Pancreas (tissue), 10 donors: ENCODE measurements around the gene ANGPTL3. TPM values are rescaled to one million over a fixed set of nuclear protein-coding genes. Genes with fewer than 3 reads are reported as not detected.

Experiments used
- ATAC-seq, 4 donors: fragments of 200-7000 bp; cut with Tn5 transposase; one replicate each; pipeline versions ENCODE4 v1.8.0 to v1.9.1; 2020; ENCODE audit warnings: mild to moderate bottlenecking in 4 of 4, moderate library complexity in 4 of 4
- DNase-seq, 6 donors: peaks; one replicate each; pipeline ENCODE4 v3.0.0-alpha.2; 2020
- FAIRE-seq: peaks from 2 replicates; lab custom pipeline; 2012; peaks lifted over from hg19 to GRCh38; lab: Jason Lieb, UNC
- H3K27ac ChIP-seq, 4 donors: fragments of 200-600 bp; sonication (generic); 1 replicate in 3 of 4; 2 replicates in 1 of 4; pipeline versions ENCODE4 v1.5.0 to v1.8.0; 2020
- H3K27me3 ChIP-seq, 4 donors: fragments of 200-600 bp; one replicate each; pipeline ENCODE4 v1.8.0; 2021
- H3K36me3 ChIP-seq, 3 donors: fragments of 200-600 bp; sonication (generic) in 1 of 3; one replicate each; pipeline versions ENCODE4 v1.5.0 to v1.8.0; 2020 to 2021
- H3K4me1 ChIP-seq, 3 donors: fragments of 200-600 bp; one replicate each; pipeline ENCODE4 v1.8.0; 2021
- H3K4me3 ChIP-seq, 4 donors: fragments of 200-600 bp; sonication (generic) in 2 of 4; one replicate each; pipeline versions ENCODE4 v1.5.0 to v1.8.0; 2020 to 2021
- H3K9me3 ChIP-seq, 4 donors: fragments of 200-600 bp; one replicate each; pipeline ENCODE4 v1.8.0; 2021
- WGBS, 2 donors: extraction: QIAGEN DNeasy Blood & Tissue Kit; methylation state at CpG; one replicate each; pipeline ENCODE4 v1.1.7; 2013; 5-methylcytosine and 5-hydroxymethylcytosine counted together
- intact Hi-C, 3 donors: fragments of 100-400 bp; cut with DNase I; formaldehyde crosslinking; loops; one replicate each; pipeline versions ENCODE4 v1.11.1 to v1.14.2; 2022
- polyA plus RNA-seq, 2 donors: library from polyadenylated mRNA; stranded (reverse); fragments of 200-250 nt; gene quantifications; one replicate each; pipeline ENCODE4 v1.2.3, GENCODE V29; 2013
- total RNA-seq, 6 donors: library from RNA; stranded (reverse); fragmentation: NEBNext Ultra II Directional in 4 of 6; extraction: Animal tissue kit (Norgen Biotek cat#: 25700) in 4 of 6; gene quantifications; one replicate each; pipeline versions ENCODE4 v1.2.1 to v1.2.4, GENCODE V29; 2021 to 2023
- TF ChIP-seq, protein P1 (sequence below), 4 donors: fragments of 200-600 bp; sonication (generic) in 3 of 4; IDR thresholded peaks; one replicate each; pipeline versions ENCODE4 v1.5.0 to v1.8.0; 2021; ENCODE audit warnings: antibody characterized with exemption in 4 of 4
- donor health status: healthy with polysubstance abuse.
- donor health status: DM: no; HTN: no; CAD: no; lungs with moderate emphysema.
- donor health status: DM: no; HTN: no; CAD: no.
- donor health status: control.
- donor health status: control.
- donor health status: Bipolar disorder and iron deficiency.
- donor health status: DM: yes; HTN: yes; CAD: no.
- donor health status: DM: no; HTN: no; CAD: no.
- donor health status: DM: no; HTN: no; CAD: no.
- donor health status: DM: yes; HTN: yes; CAD: no.

ANGPTL3 gene
- total and polyA plus RNA-seq, 8 donors = 0.05 to 1.2 (median 0.49) TPM; not detected in 1

DNA sequence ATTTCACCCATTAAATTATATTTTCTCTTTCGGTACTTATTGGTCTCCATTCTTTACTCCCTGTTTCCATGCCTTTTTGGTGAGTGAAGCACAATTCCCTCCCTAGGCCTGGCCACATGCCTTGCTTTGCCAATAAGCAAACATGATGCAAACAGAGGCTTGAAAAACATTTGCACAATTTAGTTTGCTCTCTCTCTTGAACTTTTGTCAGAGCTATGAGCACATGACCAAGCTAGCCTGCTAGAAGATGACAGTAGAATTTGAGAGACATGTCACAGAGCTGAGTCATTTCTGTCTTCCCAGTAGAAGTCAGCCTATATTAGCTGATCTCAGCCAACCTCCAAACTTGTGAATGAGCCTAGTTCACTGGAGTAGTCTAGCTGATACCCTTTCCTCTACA, 24.6 kb downstream of the ANGPTL3 start:
- Histone ChIP-seq H3K27me3 (no peaks in the 10 kb centered on the region), H3K4me1 (no peaks in the 10 kb centered on the region), H3K27ac (no peak overlapping the region), H3K4me3 (no peak overlapping the region), H3K36me3 (no peaks in the 10 kb centered on the region), H3K9me3 (no peaks in the 10 kb centered on the region)
- FAIRE-seq (no peak), DNase-seq (peak in 1 of 6 donors; percentile 23), ATAC-seq (peak; percentile 53 to 87 (median 82))
- intact Hi-C loops = no loop called here
- TF ChIP-seq, protein P1, sequence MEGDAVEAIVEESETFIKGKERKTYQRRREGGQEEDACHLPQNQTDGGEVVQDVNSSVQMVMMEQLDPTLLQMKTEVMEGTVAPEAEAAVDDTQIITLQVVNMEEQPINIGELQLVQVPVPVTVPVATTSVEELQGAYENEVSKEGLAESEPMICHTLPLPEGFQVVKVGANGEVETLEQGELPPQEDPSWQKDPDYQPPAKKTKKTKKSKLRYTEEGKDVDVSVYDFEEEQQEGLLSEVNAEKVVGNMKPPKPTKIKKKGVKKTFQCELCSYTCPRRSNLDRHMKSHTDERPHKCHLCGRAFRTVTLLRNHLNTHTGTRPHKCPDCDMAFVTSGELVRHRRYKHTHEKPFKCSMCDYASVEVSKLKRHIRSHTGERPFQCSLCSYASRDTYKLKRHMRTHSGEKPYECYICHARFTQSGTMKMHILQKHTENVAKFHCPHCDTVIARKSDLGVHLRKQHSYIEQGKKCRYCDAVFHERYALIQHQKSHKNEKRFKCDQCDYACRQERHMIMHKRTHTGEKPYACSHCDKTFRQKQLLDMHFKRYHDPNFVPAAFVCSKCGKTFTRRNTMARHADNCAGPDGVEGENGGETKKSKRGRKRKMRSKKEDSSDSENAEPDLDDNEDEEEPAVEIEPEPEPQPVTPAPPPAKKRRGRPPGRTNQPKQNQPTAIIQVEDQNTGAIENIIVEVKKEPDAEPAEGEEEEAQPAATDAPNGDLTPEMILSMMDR (IDR thresholded peaks at IDR 0.05) = no peak
- 97% methylated on average over 1 of the region's 1 CpG for WGBS, 2 donors

DNA sequence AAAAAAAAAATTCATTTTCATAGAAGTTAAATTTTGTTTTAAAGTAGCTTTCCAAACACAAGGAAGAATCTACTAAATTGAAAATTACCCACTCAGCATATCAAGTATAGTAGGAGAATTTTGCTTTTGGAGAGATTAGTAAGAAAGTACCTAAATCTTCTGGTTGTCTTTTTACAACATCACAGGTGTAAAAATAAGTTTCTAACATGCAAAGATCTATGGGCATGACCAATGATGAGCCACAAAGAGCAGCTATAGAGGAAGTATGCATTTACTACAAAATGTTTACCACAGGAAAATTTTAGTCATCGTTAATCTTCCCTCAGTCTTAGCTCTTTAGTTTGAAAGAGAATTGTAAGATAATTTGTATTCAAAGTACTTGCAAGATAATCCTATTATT, 28.1 kb downstream of the ANGPTL3 start:
- 95 to 98% methylated on average over 1 of the region's 1 CpG for WGBS, 2 donors
- no peak for ATAC-seq
- FAIRE-seq = peak; percentile 17

DNA sequence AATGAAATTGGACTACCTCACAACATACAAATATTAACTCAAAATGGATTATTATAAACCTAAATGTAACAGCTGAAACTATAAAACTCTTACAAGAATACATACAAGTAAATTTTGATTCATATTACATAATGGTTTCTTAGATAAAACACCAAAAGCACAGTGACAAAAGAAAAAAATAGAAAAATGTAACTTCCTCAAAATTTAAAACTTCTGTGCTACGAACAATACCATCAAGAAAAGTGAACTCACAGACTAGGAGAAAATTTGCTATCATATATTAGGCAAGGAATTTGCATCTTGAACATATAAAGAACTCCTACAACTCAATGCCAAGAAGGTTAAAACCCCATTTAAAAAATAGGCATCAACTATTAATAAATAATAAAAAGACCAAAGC, 31.2 kb downstream of the ANGPTL3 start:
- Histone ChIP-seq H3K27ac (no peak overlapping the region), H3K27me3 (no peaks in the 10 kb centered on the region), H3K4me1 (no peaks in the 10 kb centered on the region), H3K9me3 (no peaks in the 10 kb centered on the region), H3K4me3 (no peak overlapping the region), H3K36me3 (peaks cover 0 to 11% (median 0%) of the 10 kb centered on the region in 3 donors)
- intact Hi-C loops = no loop called here
- TF ChIP-seq, protein P1 (IDR thresholded peaks at IDR 0.05) = no peak
- DNase-seq (no peak), FAIRE-seq (peak; percentile 63), ATAC-seq (no peak)
- 92 to 95% methylated on average over 1 of the region's 1 CpG for WGBS, 2 donors

More for the DNA sequence above, 28.1 kb downstream of the ANGPTL3 start:
- Histone ChIP-seq H3K27me3 (no peaks in the 10 kb centered on the region), H3K4me3 (no peak overlapping the region), H3K36me3 (no peaks in the 10 kb centered on the region), H3K4me1 (no peaks in the 10 kb centered on the region), H3K9me3 (no peaks in the 10 kb centered on the region), H3K27ac (no peak overlapping the region)
- DNase-seq = no peak
- intact Hi-C loops = no loop called here
- TF ChIP-seq, protein P1 (IDR thresholded peaks at IDR 0.05) = no peak

DNA sequence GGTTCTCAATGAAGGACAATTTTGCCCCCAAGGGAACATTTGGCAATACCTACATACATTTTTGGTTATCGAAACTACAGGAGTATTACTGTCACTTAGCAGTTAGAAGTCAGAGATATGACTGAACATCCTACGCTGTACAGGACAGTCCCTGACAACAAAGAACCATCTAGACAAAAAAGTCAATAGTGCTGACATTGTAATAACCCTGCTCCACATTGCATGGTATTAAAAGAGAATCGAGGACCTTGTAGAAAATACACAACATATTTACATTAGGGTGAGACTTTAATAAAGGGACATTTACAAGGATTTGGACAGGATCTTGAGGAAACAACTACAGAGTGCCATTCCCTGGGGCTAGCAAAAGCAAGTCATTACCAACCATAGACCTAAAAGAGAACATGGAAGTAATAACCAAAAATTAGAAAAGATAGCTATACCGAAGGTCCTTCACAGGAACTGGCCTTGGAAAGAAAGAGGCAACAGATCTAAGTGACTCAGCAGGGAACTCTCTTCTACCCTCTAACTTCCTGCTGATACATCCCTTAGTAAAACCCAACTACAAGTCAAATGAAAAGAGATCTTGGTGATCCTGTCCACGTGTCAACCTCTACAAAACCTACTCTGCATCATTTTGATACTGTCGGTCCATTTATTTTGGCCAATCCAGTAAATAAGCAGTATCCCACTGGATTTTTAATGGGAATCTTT, 40.2 kb downstream of the ANGPTL3 start:
- ATAC-seq (no peak), DNase-seq (no peak), FAIRE-seq (no peak)
- H3K4me3 ChIP-seq = no peak overlapping the region
- H3K9me3 ChIP-seq = no peaks in the 10 kb centered on the region
- TF ChIP-seq, protein P1 (IDR thresholded peaks at IDR 0.05) = no peak
- intact Hi-C loops = no loop called here
- peaks cover 0 to 3% (median 0%) of the 10 kb centered on the region in 4 donors for H3K27me3 ChIP-seq
- peaks cover 0 to 16% (median 0%) of the 10 kb centered on the region in 3 donors for H3K36me3 ChIP-seq
- no peaks in the 10 kb centered on the region for H3K4me1 ChIP-seq
- H3K27ac ChIP-seq = no peak overlapping the region
- WGBS, 2 donors = 90 to 96% methylated on average over 6 of the region's 6 CpGs

DNA sequence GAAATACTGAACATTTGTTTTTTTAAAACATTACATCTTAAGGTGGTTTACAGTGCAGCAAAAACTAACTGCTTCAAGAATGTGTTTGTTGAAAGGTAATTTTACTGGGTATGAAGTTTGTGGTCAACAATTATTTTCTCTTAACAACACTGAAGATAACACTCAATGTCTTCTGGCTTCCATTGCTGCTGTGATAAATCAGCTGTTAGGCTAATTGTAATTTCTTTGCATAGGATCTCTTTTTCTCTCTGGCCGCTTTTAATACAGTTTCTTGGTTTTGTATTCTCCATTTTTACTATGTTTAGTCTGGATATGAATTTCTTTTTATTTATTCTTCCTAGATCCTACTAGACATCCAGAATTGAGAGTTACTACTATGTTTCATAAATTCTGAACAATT, 46.0 kb downstream of the ANGPTL3 start:
- Histone ChIP-seq H3K27ac (no peak overlapping the region), H3K9me3 (no peaks in the 10 kb centered on the region), H3K36me3 (peaks cover 0 to 7% (median 0%) of the 10 kb centered on the region in 3 donors), H3K27me3 (no peaks in the 10 kb centered on the region), H3K4me3 (no peak overlapping the region), H3K4me1 (no peaks in the 10 kb centered on the region)
- intact Hi-C loops = no loop called here
- FAIRE-seq (no peak), ATAC-seq (no peak), DNase-seq (no peak)
- 100% methylated on average over 1 of the region's 1 CpG for WGBS, 2 donors
- TF ChIP-seq, protein P1 (IDR thresholded peaks at IDR 0.05) = no peak
